ENCODE measurements around the gene PRKCH.

Gene PRKCH

GRCh38 chr14:61494018-61494417 is 172.6 kb downstream of the PRKCH start:
- DNase-seq, result no peak

DNA sequence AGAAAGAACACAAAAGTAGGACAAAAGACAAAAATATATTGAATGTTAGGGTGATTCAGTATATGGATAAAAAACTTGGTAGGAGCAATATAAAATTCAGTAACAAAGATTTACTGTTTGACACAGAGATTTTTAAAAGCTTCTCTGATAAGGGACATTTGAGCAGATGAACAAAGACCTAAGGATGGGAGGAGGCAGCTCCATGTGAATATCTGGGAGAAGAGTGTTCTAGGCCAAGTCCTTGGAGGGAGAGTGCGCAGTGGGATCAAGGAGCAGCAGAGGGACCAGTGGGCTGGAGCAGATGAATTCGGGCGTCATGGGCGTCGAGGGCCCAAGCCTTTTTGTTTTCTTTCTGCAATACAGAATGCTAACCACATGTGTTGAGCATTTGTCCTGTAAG is 174.4 kb downstream of the PRKCH start:
- no peak for DNase-seq

GRCh38 chr14:61498303-61498702 is 176.9 kb downstream of the PRKCH start:
- DNase-seq, result no peak

DNA sequence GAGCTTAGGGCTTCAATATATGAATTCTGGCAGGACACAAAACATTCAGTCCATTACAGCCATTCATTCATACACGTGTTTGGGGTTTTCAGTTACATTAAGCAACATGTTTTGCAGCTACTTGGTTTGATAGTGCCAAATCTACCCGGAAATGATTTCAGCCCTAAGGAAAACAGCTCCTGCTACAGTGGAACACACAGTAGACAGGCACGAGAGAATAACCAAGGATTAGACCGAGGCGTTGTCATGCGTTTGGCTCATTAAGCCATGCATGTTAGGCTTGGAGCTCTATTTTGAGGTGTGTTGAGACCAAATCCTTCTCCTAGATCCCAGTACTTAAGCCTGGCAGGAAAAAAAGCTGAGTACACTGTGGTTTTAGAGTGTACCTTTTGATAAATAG is 177.4 kb downstream of the PRKCH start:
- DNase-seq, result no peak

DNA sequence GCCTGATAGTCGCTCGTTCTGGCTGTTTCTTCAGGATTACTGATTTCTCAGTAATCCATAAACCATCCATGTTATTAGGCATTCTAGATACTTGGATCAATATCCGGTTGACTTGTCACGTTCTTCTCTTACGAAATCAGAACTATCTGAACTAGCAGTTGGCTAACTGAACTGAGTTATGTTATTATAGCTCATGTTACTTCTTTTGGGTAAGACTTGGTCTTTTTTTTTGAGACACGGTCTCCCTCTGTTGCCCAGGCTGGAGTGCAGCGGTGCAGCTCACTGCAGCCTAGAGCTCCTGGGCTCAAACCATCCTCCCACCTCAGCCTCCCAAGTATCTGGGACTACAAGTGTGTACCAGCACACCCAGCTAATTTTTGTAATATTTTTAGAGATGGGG is 178.6 kb downstream of the PRKCH start:
- no peak for DNase-seq

- DNase-seq, result no peak
These were observed 180.5 kb downstream of the PRKCH start for GRCh38 chr14:61501714-61502458.

- no peak for DNase-seq
These were observed 181.2 kb downstream of the PRKCH start for GRCh38 chr14:61502459-61503093.

DNA sequence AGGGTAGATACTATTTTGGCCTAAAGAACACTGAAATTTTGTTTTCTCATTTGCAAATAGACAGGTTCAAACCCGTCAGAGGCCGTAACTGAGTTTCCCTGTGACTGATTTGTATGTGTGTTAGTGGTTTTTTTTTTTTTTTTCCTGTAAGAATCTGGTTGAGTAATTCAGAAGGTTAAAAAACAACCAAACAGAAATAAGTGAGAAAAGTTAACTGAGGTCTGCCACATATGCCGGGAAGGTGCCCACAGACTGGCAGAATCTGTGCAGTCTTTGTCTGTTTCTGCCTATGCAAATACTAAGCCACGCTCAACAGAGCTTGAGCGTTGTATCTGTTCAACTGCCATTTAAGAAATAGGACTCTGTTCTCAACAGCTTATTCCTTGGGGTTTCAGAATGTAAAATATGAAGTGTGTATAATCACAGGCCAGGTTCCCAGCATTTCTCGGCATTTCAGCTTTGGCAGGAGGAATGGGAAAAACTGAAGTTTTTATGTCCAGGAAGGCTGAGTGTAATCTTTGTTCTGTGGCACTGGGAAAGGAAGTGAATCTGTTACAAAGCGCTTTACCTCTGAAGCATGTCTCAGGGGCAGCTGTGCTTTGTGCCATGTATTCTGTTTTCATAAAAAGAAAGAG is 181.9 kb downstream of the PRKCH start:
- no peak for DNase-seq

- DNase-seq, result no peak
These were observed 183.5 kb downstream of the PRKCH start for GRCh38 chr14:61504901-61505300.

- DNase-seq, result no peak
These were observed 184.7 kb downstream of the PRKCH start for GRCh38 chr14:61505815-61506809.

DNA sequence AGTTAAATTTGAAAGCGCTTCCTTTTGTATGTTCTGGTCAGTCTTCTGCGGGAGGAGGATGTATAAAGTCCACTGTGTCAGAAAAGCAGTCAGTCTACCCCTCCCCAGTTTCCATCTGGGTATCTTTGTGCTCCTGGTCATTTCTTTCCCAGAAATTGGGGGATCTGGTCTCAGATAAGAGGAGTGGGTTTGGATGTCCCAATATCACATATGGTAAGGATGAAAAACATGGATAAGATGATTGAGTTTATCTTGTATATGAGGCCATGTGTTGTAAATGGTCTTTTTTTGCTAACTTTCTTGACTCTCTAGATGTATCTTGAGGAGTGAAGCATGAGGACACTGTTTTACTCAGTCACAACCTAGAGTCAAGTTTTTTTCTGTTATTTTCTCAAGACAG is 187.1 kb downstream of the PRKCH start:
- DNase-seq, result no peak

DNA sequence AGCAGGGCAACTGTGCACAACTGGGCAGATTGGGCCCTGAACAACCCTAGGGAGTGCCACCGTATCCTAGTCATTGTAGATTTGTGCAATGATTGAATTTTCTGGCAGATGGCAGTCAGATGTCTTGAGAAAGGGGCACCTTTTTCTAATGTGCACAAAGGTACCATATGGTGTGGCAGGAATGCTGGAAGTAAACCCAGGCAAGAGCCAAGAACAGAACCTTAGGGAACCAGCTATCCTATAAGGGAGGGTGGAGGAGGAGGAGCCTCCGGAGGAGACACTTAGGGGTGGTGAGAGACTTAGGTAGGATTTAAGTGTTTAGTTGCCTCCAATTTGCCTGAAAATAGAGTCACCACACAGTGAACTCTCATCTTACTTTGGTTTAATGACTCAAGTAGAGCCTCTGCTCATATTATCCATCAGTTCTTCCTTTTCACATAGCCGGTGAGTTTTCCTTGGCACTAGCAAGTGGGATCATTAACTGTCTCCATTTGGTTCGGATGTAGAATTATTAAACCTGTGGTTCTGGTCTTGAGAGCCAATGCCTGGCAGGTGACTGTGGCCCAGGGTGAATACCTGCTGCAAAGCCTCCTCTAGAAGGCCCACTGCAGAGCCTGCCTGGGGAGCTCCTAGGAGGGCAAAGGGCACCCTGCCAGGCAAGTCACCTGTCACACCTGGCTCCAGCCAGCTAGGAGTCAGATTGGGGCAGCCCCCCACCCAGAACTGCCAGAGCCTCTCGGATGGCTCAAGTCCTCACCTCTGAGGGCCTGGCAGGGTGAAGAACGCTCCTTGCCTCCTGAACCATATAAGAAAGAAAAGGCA is 189.6 kb downstream of the PRKCH start:
- no peak for DNase-seq

DNA sequence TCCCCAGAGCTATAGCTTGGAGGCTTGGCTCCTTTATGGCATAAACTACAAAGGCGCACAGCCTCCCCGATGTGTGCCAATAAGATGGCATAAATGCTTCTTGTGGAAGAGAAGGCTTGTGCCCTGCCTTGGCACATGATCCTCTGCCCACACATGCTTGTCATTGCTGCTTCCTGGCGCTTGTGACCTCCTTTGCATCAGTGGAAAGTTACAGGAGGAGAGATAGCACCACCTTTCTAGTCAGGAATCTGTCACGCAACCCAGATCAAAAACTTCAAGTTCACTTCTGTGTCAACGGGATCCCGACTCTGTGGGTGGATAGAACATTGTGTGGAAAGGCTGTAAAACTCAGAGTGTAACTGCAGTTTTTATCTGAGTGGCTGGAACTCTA is 190.2 kb downstream of the PRKCH start:
- DNase-seq, result no peak

DNA sequence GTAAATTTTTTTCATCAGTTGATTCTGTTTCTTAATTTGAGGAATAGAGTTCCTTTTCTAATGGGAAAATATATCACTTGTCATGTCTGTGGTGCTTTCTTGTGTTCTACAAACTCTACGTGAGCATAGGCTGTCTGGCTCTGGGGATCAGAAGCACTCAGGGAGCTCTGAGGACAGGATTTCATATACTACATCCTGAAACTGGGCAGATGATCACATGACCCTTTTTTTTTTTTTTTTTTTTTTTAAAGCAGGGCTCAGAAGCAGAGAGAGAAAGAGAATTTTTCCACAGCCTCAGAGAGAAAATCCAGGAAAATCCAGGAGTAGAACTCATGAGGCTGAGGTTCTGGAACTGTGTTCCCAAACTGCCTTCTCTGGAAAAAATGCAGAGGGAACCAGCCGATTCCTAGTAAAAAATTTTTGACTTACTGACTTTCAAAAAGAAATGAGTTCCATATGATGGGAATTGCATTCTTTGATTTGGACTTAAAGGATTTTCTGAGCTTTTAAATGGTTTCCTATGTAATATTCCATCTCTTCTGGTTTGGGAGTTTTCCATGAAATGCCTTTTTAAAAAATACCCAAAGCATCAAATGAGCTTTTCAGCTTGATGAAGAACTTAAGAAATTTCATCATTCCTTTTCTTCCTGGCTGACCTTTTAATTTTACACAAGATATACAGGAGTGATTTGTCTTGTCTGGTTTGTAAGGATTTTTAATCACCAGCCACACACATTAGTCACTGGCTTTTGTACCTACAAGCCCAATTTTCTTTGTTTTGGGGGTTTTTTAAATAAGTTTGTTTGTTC is 190.9 kb downstream of the PRKCH start:
- no peak for DNase-seq

DNA sequence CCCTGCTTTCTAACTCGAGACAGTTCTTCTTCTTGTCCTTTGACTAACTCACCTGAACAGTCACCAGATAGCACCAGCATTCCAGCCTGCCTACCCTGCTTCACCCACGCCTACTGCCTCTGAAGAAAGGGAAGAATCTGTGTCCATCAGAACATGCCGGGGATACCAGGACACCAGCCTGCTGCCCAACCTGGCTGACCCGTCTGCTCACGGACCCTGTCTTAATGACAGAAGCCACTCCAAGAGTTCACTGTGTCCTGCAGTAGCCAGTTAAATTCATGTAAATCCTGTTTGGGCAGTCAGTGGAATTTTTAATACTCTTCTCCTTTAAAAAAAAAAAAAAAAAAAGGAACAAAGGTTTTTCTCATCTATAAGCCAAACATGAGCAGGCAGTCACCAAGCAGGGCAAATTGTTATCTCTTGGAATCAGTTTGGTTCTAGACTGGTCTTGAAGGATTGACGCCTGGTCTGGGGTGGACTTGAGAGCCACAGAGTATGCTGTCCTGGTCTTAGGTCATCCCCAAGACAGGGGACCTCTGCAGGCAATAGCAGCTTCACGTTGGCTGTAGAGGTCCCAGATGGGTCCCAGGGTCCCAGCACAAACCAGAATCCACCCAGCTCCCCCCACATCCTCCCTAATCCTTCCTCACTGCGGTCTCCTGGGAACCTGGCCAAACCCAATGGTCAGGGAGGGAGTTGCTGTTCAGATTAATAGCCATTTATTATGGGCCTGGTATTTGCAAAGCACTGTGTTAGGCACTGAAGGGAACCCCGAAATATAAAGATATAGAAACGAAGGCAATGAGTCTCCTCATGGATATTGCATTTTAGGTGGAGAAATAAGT is 192.8 kb downstream of the PRKCH start:
- DNase-seq, result no peak

- DNase-seq, result no peak
These were observed 193.5 kb downstream of the PRKCH start for GRCh38 chr14:61514927-61515326.

DNA sequence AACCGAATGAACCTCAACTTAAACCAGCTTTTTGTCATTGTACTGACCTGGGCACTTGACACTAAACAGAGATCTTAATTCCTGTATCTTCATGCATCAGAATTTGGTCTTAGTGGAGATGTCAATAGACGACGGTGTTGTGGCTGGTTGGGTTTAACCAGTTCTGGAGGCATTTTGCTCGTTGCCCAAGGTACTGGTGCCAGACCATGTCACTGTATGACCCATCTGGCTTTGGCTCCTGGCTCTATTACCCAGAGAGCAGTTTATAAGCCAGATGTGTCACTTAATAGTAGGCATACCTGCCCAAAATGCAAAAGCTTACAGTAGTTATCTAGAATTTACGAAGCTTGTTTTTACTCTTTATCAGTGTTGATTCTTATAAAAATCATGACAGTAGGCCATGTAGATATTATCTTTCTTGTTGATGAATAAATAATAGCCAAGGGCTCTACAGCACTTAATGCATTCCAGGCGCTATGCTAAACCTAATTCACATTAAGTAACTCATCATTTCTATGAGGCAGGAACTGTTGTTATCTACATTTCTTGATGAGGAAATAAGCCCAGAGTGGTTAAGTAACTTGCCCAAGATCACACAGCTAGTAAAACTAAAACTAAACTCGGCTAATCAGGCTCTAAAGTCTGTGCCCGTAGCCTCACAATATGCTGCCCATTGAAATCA is 194.2 kb downstream of the PRKCH start:
- DNase-seq, result no peak

- no peak for DNase-seq
These were observed 194.9 kb downstream of the PRKCH start for GRCh38 chr14:61516118-61516743.

GRCh38 chr14:61516964-61517653 is 195.7 kb downstream of the PRKCH start:
- no peak for DNase-seq
